ENCODE data around the gene OR2Y1.
"Not testable (repeated sequence)": the region's sequence is repeated elsewhere in the genome, so short reads cannot be mapped to it uniquely, and the experiment has no call there.

The OR2Y1 gene

GRCh38 chr5:180739958-180740357 lies at the start of gene OR2Y1:
Gene OR2Y1, minus strand, starts transcription at chr5:180740058. Its CDS starts 0 bp downstream, at chr5:180740058.
- in situ Hi-C loops (cut with HindIII; ENCODE audit: low sequenced_read_pairs): no loop called here

DNA sequence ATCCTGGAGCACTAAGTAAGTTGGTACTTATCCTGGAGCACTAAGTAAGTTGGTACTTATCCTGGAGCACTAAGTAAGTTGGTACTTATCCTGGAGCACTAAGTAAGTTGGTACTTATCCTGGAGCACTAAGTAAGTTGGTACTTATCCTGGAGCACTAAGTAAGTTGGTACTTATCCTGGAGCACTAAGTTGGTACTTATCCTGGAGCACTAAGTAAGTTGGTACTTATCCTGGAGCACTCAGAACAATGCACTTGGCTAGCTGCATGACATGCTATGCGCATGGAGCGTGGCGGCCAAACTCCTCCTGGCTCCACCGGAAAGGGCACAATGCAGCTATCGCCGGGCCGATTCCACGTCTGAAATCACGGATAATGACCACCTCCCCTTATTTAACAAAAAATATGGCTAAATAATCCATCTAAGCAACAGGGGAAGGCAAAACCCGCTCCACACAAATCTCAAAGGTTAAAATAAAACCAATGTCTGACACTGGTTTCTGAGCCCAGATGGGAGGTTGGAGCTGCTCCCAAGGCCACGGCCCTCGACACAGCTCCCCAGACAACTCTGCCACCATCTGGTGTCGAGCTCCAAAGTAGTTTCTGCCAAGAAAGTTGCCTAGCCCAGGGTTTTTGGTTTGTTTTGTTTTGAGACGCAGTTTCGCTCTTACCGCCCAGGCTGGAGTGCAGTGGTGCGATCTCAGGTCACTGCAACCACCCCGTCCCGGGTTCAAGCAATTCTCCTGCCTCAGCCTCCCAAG lies 49.0 kb upstream of the OR2Y1 start:
- in situ Hi-C loops (cut with HindIII; ENCODE audit: low sequenced_read_pairs): not testable (repeated sequence)

- in situ Hi-C loops (cut with HindIII; ENCODE audit: low sequenced_read_pairs): no loop called here
These were observed 48.0 kb upstream of the OR2Y1 start for GRCh38 chr5:180787711-180788431.

DNA sequence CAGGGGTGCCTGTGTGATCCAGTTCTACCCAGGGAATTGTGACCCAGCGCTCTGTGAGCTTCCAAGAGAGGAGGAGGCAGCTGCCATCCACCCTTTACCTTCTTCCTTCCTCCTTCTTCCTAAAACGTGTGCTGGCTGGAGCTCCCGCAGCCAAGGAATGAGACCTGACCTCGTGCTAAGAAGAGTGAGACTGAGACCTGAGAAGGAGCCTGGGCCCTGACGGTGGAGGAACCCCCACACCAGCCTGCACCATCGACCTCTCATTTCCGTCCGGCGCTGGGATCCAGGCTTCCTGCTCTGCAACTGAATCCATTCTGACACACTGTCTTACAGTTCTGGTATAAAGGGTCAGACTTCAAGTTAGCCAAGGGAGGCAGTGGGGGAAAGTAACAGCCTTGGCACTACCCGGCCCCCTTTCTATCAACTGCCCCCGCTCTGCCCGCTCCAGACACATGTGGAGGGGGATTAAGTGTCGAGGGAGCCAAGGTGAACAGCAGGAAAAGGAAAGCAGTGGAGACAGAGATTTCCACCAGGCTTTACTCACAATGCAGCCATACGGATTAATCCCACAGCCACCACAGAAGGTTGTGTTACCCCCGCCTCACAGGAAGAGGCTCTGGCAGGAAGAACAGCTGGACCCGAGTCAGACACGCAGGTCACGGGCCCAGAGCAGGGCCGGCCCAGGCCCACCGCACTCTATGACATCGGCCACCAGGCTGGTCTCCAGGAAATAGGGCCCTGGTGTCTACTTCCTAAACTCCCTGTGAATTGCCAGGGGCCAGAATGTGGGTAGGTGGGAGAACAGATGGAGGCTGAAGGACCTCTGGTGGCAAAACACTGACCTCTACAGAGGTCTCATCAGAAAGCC lies 46.9 kb upstream of the OR2Y1 start:
- in situ Hi-C loops (cut with HindIII; ENCODE audit: low sequenced_read_pairs): no loop called here

GRCh38 chr5:180785794-180786221 lies 46.0 kb upstream of the OR2Y1 start:
- in situ Hi-C loops (cut with HindIII; ENCODE audit: low sequenced_read_pairs): no loop called here

DNA sequence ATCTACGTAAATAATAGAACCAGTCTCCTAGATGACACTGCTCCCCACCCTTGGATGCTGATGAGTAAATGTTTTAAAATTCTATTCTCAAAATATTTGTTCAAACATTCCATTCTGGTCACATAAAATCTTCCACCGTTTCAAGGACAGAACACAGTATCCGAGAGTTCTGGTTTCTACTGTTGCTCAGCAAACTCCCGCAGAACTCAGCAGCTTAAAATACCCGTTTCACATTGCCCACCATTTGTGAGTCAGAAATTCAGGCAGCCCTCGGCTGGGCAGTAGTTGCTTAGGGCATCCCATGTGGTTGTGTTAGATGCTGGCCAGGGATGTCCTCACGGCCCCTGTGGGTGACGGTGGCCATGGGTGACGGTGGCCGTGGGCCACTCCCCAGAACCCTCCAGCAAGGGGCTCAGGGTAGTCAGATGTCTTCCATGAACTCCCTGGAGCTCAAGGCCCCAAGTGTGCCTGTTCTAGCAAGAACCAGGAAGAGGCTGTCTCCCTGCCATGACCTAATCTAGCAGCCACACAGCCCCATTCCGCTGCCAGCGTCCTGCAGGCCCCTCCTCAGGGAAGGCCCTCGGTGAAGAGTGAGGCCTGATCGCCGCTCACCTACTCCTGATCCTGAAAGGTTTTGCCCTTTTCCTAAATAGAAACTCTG lies 45.4 kb upstream of the OR2Y1 start:
- in situ Hi-C loops (cut with HindIII; ENCODE audit: low sequenced_read_pairs): no loop called here

- in situ Hi-C loops (cut with HindIII; ENCODE audit: low sequenced_read_pairs): loop anchor here (5.0 kb wide), 2 partner anchors 52 to 83 kb away; no protein-coding TSS in a partner anchor
These were observed 44.7 kb upstream of the OR2Y1 start for GRCh38 chr5:180784497-180785097.

- in situ Hi-C loops (cut with HindIII; ENCODE audit: low sequenced_read_pairs): loop anchor here (5.0 kb wide), 2 partner anchors 51 to 84 kb away; no protein-coding TSS in a partner anchor
These were observed 43.6 kb upstream of the OR2Y1 start for GRCh38 chr5:180783340-180784052.

- in situ Hi-C loops (cut with HindIII; ENCODE audit: low sequenced_read_pairs): loop anchor here (5.0 kb wide), 2 partner anchors 50 to 85 kb away; no protein-coding TSS in a partner anchor
These were observed 42.9 kb upstream of the OR2Y1 start for GRCh38 chr5:180782748-180783147.

DNA sequence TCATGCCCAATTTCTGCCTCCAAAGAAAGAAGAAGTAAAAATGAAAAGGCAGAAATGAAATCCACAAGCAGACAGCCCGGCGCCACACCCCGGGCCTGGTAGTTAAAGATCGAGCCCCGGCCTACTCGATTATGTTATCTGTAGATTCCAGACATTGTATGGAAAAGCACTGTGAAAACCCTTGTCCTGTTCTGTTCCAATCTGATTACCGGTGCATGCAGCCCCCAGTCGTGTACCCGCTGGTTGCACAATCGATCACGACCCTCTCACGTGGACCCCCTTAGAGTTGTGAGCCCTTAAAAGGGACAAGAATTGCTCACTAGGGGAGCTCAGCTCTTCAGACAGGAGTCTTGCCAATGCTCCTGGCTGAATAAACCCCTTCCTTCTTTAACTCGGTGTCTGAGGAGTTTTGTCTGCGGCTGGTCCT lies 42.1 kb upstream of the OR2Y1 start:
- in situ Hi-C loops (cut with HindIII; ENCODE audit: low sequenced_read_pairs): loop anchor here (5.0 kb wide), 2 partner anchors 50 to 85 kb away; no protein-coding TSS in a partner anchor

DNA sequence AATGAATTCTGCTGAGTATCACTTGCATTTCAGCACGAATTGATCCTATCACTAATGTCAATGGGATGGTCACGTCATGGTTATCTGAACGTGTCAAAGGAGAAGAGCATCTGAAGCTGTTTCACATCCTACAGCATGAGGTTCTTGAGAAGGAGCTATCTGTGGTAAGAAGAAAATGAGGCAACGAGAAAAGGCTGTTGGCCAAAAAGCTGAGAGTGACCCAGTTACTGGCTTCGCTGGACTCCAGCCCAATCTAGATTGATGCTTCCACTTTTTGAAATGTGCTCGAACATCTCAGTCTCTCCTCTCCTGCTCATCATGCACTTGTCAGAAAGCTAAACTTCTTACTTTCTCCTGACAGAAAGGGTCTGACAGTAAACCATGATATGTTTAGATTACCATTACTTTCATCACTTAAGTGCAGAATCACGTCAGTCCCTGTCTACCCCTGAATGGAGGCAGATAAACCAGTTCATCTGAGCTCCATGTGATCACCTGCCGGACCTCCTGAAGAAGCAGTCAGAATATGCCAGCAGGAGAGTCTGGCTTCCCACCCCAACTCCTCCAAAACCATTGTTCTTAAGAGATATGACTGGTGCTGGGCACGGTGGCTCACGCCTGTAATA lies 40.2 kb upstream of the OR2Y1 start:
- in situ Hi-C loops (cut with HindIII; ENCODE audit: low sequenced_read_pairs): loop anchor here (5.0 kb wide), 2 partner anchors 48 to 87 kb away; no protein-coding TSS in a partner anchor

DNA sequence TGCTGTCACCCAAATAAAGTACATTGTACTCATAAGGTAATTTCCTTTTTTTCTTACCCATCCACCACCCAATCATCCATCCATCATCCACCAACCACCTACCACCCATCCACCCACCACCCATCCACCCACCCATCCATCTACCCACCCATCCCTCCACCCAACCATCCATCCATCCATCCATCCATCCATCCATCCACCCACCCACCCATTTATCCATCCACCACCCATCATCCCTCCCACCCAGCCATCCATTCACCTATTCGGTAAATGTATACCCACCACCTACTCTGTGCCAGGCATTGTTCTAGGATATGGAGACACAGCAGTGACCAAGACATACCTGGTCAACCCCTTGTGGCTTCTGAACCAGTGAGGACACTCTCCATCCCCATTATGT lies 37.6 kb upstream of the OR2Y1 start:
- in situ Hi-C loops (cut with HindIII; ENCODE audit: low sequenced_read_pairs): no loop called here

DNA sequence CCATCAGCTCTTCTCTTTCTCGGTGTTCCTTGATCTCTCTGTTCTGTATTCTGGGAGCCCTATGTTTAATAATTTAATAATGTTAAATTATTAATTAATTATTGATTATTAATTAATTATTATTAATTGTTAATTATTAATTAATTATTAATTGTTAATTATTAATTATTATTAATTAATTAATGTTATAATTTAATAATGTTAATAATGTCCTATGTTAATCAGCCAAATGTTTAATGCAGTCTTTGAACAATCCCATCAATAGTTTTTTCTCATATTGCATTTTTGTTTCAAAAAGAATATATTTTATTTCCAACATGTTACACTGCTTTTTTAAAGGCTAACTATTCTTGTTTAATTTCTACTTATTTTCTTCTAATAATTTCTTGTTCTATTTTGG lies 36.5 kb upstream of the OR2Y1 start:
- in situ Hi-C loops (cut with HindIII; ENCODE audit: low sequenced_read_pairs): no loop called here

DNA sequence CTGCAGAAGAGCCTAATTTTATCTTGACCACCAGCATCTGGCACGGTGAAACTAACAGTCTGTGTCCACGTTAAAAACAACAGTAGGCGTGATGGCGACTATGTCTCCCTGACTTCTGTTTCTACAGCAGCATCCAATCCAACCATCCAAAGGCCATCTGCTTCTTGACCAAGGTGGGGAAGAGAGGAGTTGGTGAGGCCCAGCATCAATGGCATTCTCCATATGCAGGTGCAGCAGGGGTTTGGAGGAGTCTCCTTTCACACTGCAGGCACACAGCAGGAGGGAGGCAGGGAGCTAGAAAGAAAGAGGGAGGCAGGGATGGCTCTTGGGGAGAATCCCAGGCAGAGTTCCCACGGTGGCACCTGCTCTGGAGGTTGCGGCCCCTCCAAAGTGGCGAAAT lies 35.8 kb upstream of the OR2Y1 start:
- in situ Hi-C loops (cut with HindIII; ENCODE audit: low sequenced_read_pairs): no loop called here

DNA sequence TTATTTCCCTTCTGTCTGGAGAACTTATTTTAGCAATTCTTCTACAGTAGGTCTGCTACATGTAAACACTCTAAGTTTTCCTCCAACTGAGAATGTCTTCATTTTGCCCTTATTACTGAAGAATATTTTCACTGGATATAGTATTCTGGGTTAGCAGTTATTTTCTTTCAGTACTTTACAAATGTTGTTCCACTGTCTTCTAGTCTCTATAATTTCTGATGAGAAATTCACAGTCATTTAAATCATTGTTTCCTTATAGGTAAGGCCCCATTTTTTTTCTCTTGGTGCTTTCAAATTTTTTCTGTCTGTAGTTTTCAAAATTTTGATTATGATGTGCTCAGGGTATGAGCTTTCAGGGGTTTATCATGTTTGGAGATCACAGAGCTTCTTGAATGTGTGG lies 32.0 kb upstream of the OR2Y1 start:
- in situ Hi-C loops (cut with HindIII; ENCODE audit: low sequenced_read_pairs): no loop called here

DNA sequence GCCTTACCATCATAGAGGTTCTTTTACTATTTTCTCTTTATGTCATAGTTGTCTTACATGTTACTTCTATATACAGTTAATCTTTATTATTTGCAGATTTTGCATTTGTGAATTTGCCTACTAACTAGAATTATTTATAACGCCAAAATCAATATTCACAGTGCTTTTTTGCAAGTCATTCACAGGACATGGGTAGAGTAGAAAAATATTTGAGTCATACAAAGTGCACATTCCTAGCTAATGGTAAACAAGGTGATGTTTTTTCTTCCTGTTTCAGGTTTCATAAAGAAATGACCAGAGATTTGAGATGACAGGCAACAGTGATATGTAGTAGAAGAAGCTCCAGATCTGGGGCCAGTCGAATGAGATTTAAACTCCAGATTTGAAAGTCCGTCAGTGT lies 30.0 kb upstream of the OR2Y1 start:
- in situ Hi-C loops (cut with HindIII; ENCODE audit: low sequenced_read_pairs): no loop called here

- in situ Hi-C loops (cut with HindIII; ENCODE audit: low sequenced_read_pairs): no loop called here
These were observed 15.7 kb upstream of the OR2Y1 start for GRCh38 chr5:180755601-180756000.

DNA sequence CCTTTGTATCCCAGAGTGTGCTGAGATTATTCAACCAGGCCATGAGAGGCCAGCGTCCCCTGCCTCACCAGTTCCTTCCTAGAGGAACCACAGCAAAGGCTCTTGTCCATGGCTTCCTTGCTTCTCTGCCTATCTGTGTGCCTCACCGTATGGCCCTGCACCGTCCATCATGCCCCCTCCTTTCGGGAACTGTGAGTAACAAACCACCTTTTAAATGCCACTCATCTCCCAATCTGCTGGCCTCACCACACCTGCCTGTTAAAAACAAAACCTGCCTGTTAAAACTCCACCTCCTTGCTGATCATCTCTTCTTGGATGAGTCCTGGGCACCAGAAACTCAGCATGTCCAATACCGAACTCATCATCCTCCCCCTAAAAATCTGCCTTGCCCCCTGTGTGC lies 4.4 kb upstream of the OR2Y1 start:
- in situ Hi-C loops (cut with HindIII; ENCODE audit: low sequenced_read_pairs): no loop called here

- in situ Hi-C loops (cut with HindIII; ENCODE audit: low sequenced_read_pairs): no loop called here
These were observed 2.9 kb upstream of the OR2Y1 start for GRCh38 chr5:180742727-180743126.
